Esophagus muscularis mucosa (tissue), 3 donors: ENCODE measurements around the gene TRMO.

Experiments
- CTCF ChIP-seq, 3 experiments: fragments of 200-600 bp in 2 of 3; fragments of 450-650 bp in 1 of 3; sonication (generic) in 2 of 3; IDR thresholded peaks; one replicate each; pipeline ENCODE4 v1.5.1; 2017 to 2019; ENCODE audit warnings: antibody characterized with exemption in 3 of 3, mild to moderate bottlenecking in 2 of 3, moderate library complexity in 1 of 3
- POLR2A ChIP-seq: fragments of 450-650 bp; IDR thresholded peaks from one replicate; pipeline ENCODE4 v1.6.1; 2017; ENCODE audit warnings: antibody characterized with exemption, moderate library complexity, mild to moderate bottlenecking, low read depth
- POLR2AphosphoS5 ChIP-seq, 2 donors: sonication (generic); formaldehyde crosslinking; IDR thresholded peaks; one replicate each; pipeline ENCODE4 v1.6.1; 2017; ENCODE audit warnings: antibody characterized with exemption in 2 of 2

GRCh38 chr9:97925497-97926334 is 3.4 kb upstream of the TRMO start:
- no peak for TF ChIP-seq POLR2A
- no peak for TF ChIP-seq CTCF (IDR thresholded peaks at IDR 0.05)
- TF ChIP-seq POLR2AphosphoS5 (IDR thresholded peaks at IDR 0.05) = no peak
